OCI-LY7 (cell line): Measurements from ENCODE around the gene RBP5. TPM values are rescaled to one million over a fixed set of nuclear protein-coding genes. Genes with fewer than 3 reads are reported as not detected.

Source experiments
- BruUV-seq: library from RNA; stranded (reverse); fragments of 400-500 nt; replicated peaks from 2 replicates; lab custom pipeline; 2021; lab: Mats Ljungman, UMichigan
- CTCF ChIA-PET: fragments of 300-600 bp; sonication (Branson Sonifier 250); formaldehyde crosslinking; loops from one replicate; lab custom pipeline; 2022; ENCODE audit warnings: antibody characterized with exemption; ENCODE audit not compliant: unreplicated experiment; lab: Charles Lee
- POLR2A ChIA-PET: fragments of 300-600 bp; sonication (Branson Sonifier 250); formaldehyde crosslinking; loops from one replicate; lab custom pipeline; 2022; ENCODE audit warnings: antibody characterized with exemption; lab: Charles Lee
- DNase-seq: peaks from one replicate; pipeline ENCODE4 v3.0.0-alpha.2; 2015; ENCODE audit warnings: low spot score
- H2AFZ ChIP-seq: fragments of 200-600 bp; sonication (generic), shearing (Covaris generic); 2 replicates; pipeline ENCODE4 v1.6.1; 2014; ENCODE audit warnings: mild to moderate bottlenecking, antibody characterized with exemption, low read length, moderate library complexity
- H3K27ac ChIP-seq: fragments of 200-600 bp; sonication (generic); 2 replicates; pipeline ENCODE4 v1.5.1; 2014; ENCODE audit warnings: mixed run types, low read depth, mild to moderate bottlenecking, moderate library complexity, low read length, inconsistent platforms; ENCODE audit not compliant: poor library complexity, severe bottlenecking
- H3K36me3 ChIP-seq: fragments of 200-600 bp; sonication (generic); 2 replicates; pipeline ENCODE4 v1.6.1; 2014; ENCODE audit warnings: mild to moderate bottlenecking, antibody characterized with exemption, low read length, moderate library complexity, mixed read lengths; ENCODE audit not compliant: insufficient read depth
- H3K4me1 ChIP-seq: fragments of 200-600 bp; sonication (generic); 2 replicates; pipeline ENCODE4 v1.5.1; 2014; ENCODE audit warnings: mild to moderate bottlenecking, low read length; ENCODE audit not compliant: insufficient read depth, poor library complexity, severe bottlenecking
- H3K4me2 ChIP-seq: fragments of 200-600 bp; sonication (generic); 2 replicates; pipeline ENCODE4 v1.6.1; 2014; ENCODE audit warnings: mild to moderate bottlenecking, low read length
- H3K4me3 ChIP-seq: fragments of 200-600 bp; sonication (generic); 2 replicates; pipeline ENCODE4 v1.5.1; 2014; ENCODE audit warnings: mild to moderate bottlenecking, low read depth, low read length; ENCODE audit not compliant: poor library complexity, severe bottlenecking
- H3K79me2 ChIP-seq: fragments of 200-600 bp; sonication (generic); 2 replicates; pipeline ENCODE4 v1.6.1; 2016; ENCODE audit warnings: low read depth, mild to moderate bottlenecking, low read length, moderate library complexity, mixed read lengths; ENCODE audit not compliant: insufficient read depth
- H3K9me2 ChIP-seq: fragments of 200-600 bp; sonication (generic); 2 replicates; pipeline ENCODE4 v1.6.1; 2016; ENCODE audit warnings: mild to moderate bottlenecking, low read length, mixed read lengths; ENCODE audit not compliant: insufficient read depth
- H3K9me3 ChIP-seq: fragments of 200-600 bp; sonication (generic); 2 replicates; pipeline ENCODE4 v1.6.1; 2014; ENCODE audit warnings: mild to moderate bottlenecking, mixed run types, low read length, mixed read lengths
- H4K20me1 ChIP-seq: fragments of 200-600 bp; sonication (generic); 2 replicates; pipeline ENCODE4 v1.6.1; 2014; ENCODE audit warnings: mild to moderate bottlenecking, antibody characterized with exemption, low read length, moderate library complexity, mixed read lengths; ENCODE audit not compliant: insufficient read depth
- CTCF ChIP-seq: fragments of 200-600 bp; sonication (generic); conservative IDR thresholded peaks from 2 replicates; pipeline ENCODE4 v1.5.1; 2014; ENCODE audit warnings: mild to moderate bottlenecking, antibody characterized with exemption, low read length, moderate library complexity, mixed read lengths
- EZH2phosphoT487 ChIP-seq: fragments of 200-600 bp; sonication (generic); IDR thresholded peaks from 2 replicates; pipeline ENCODE4 v1.6.1; 2018; ENCODE audit warnings: low read depth, borderline replicate concordance, mild to moderate bottlenecking, mixed run types, antibody characterized with exemption, low read length, moderate library complexity, mixed read lengths
- intact Hi-C: fragments of 100-400 bp; cut with micrococcal nuclease; formaldehyde crosslinking; loops from one replicate; pipeline ENCODE4 v1.10.0; 2022; ENCODE audit not compliant: unreplicated experiment
- total RNA-seq, 2 experiments: library from RNA; depleted of rRNA in 1 of 2; stranded (reverse); fragments of >200 nt in 1 of 2; shearing (Covaris generic) in 1 of 2; gene quantifications; 2 replicates each; pipeline ENCODE4 v1.2.3, GENCODE V29; 2014 to 2022

The RBP5 gene
- total RNA-seq, 2 experiments from 2014 or later, result 0.70 TPM; not detected in 1

GRCh38 chr12:7152818-7153217, 24.1 kb upstream of the RBP5 start:
- Histone ChIP-seq H3K36me3 (no peaks in the 10 kb centered on the region), H3K4me1 (no peaks in the 10 kb centered on the region), H2AFZ (no peak overlapping the region), H3K9me3 (no peaks in the 10 kb centered on the region), H3K4me2 (no peak overlapping the region), H3K27ac (no peak overlapping the region), H3K79me2 (no peaks in the 10 kb centered on the region), H4K20me1 (no peaks in the 10 kb centered on the region), H3K9me2 (no peaks in the 10 kb centered on the region), H3K4me3 (no peak overlapping the region)
- no TSS peak for BruUV-seq
- intact Hi-C loops, result no loop called here
- no peak for TF ChIP-seq CTCF
- TF ChIP-seq EZH2phosphoT487, result no peak
- POLR2A ChIA-PET, result interaction anchor here (1.0 kb wide), 1 partner anchor 12 kb away, joined by 3 read pairs; no protein-coding TSS in a partner anchor
- no peak for DNase-seq
- CTCF ChIA-PET, result no interaction called here

GRCh38 chr12:7151532-7151931, 22.8 kb upstream of the RBP5 start:
- no peaks in the 10 kb centered on the region for H4K20me1 ChIP-seq
- intact Hi-C loops, result no loop called here
- H3K9me3 ChIP-seq, result no peaks in the 10 kb centered on the region
- no TSS peak for BruUV-seq
- no peaks in the 10 kb centered on the region for H3K36me3 ChIP-seq
- H2AFZ ChIP-seq, result no peak overlapping the region
- TF ChIP-seq EZH2phosphoT487 (no peak), CTCF (no peak)
- H3K4me2 ChIP-seq, result no peak overlapping the region
- H3K9me2 ChIP-seq, result no peaks in the 10 kb centered on the region
- DNase-seq, result no peak
- no peak overlapping the region for H3K27ac ChIP-seq
- H3K4me1 ChIP-seq, result no peaks in the 10 kb centered on the region
- H3K4me3 ChIP-seq, result no peak overlapping the region
- no peaks in the 10 kb centered on the region for H3K79me2 ChIP-seq
- CTCF ChIA-PET, result no interaction called here
- POLR2A ChIA-PET, result no interaction called here

- CTCF ChIA-PET, result no interaction called here
These were observed 22.2 kb upstream of the RBP5 start for GRCh38 chr12:7150841-7151240.

More at GRCh38 chr12:7150841-7151240, 22.2 kb upstream of the RBP5 start:
- no peak overlapping the region for H3K4me2 ChIP-seq
- no peaks in the 10 kb centered on the region for H3K4me1 ChIP-seq
- no peaks in the 10 kb centered on the region for H3K36me3 ChIP-seq
- POLR2A ChIA-PET, result no interaction called here
- H3K9me3 ChIP-seq, result no peaks in the 10 kb centered on the region
- DNase-seq, result no peak
- TF ChIP-seq EZH2phosphoT487 (no peak), CTCF (no peak)
- H4K20me1 ChIP-seq, result no peaks in the 10 kb centered on the region
- H3K79me2 ChIP-seq, result no peaks in the 10 kb centered on the region
- H3K9me2 ChIP-seq, result no peaks in the 10 kb centered on the region
- BruUV-seq, result no TSS peak
- intact Hi-C loops, result no loop called here
- H2AFZ ChIP-seq, result no peak overlapping the region
- H3K27ac ChIP-seq, result no peak overlapping the region
- no peak overlapping the region for H3K4me3 ChIP-seq
